Endothelial cell of umbilical vein (primary cell): ENCODE results near the gene CACNA1C. TPM values are rescaled to one million over a fixed set of nuclear protein-coding genes. Genes with fewer than 3 reads are reported as not detected.

ENCODE experiments used
- BruUV-seq: library from RNA; stranded (reverse); fragments of 400-500 nt; replicated peaks from 2 replicates; lab custom pipeline; 2021; lab: Mats Ljungman, UMichigan
- CTCF ChIA-PET: fragments of 300-600, 350-600 bp; sonication (Branson Sonifier 250); formaldehyde crosslinking; loops from one replicate; lab custom pipeline; 2021; ENCODE audit warnings: antibody characterized with exemption, inconsistent platforms; lab: Charles Lee
- POLR2A ChIA-PET: fragments of 300-600, 350-600 bp; sonication (Branson Sonifier 250); formaldehyde crosslinking; loops from one replicate; lab custom pipeline; 2021; ENCODE audit warnings: antibody characterized with exemption, inconsistent platforms; lab: Charles Lee
- DNase-seq: peaks from one replicate; pipeline ENCODE4 v3.0.0-alpha.2; 2011; ENCODE audit warnings: low read depth, low spot score
- FAIRE-seq: peaks from 2 replicates; lab custom pipeline; 2011; peaks lifted over from hg19 to GRCh38; lab: Jason Lieb, UNC
- H2AFZ ChIP-seq: 2 replicates; pipeline ENCODE4 v1.6.0; 2012; ENCODE audit warnings: low read depth, low read length, control low read depth, inconsistent platforms
- H3K27ac ChIP-seq: 2 replicates; pipeline ENCODE4 v1.5.1; 2011; ENCODE audit warnings: low read depth, mild to moderate bottlenecking, control low read depth, low read length, moderate library complexity; ENCODE audit not compliant: insufficient read depth
- H3K27me3 ChIP-seq, 2 experiments: 2 replicates each; pipeline versions ENCODE4 v1.6.0 to v1.6.1; 2011; ENCODE audit warnings: low read length in 2 of 2, mixed read lengths in 1 of 2; ENCODE audit not compliant: control insufficient read depth in 2 of 2, insufficient read depth in 2 of 2
- H3K36me3 ChIP-seq, 2 experiments: 2 replicates in 1 of 2; 3 replicates in 1 of 2; pipeline ENCODE4 v1.5.1; 2011; ENCODE audit warnings: low read length in 2 of 2, mild to moderate bottlenecking in 1 of 2, moderate library complexity in 1 of 2; ENCODE audit not compliant: control insufficient read depth in 2 of 2, insufficient read depth in 2 of 2; ENCODE audit errors: extremely low read depth in 1 of 2
- H3K4me1 ChIP-seq: 3 replicates; pipeline ENCODE4 v1.5.1; 2011; ENCODE audit warnings: mild to moderate bottlenecking, low read length; ENCODE audit not compliant: control insufficient read depth, insufficient read depth; ENCODE audit errors: extremely low read depth
- H3K4me2 ChIP-seq: 2 replicates; pipeline ENCODE4 v1.6.1; 2011; ENCODE audit warnings: low read length, control low read depth, mixed read lengths; ENCODE audit not compliant: insufficient read depth
- H3K4me3 ChIP-seq, 3 experiments: fragments of 200-600 bp in 1 of 3; sonication (generic), shearing (Covaris generic) in 1 of 3; replicated peaks in 1 of 3; 2 replicates each; pipeline ENCODE4 v1.5.1; 2011 to 2016; ENCODE audit warnings: control low read depth in 3 of 3, low read length in 3 of 3, mild to moderate bottlenecking in 2 of 3, inconsistent platforms in 1 of 3, low read depth in 1 of 3, moderate library complexity in 1 of 3; ENCODE audit not compliant: insufficient read depth in 1 of 3
- H3K79me2 ChIP-seq: 2 replicates; pipeline ENCODE4 v1.6.0; 2012; ENCODE audit warnings: low read length, inconsistent platforms; ENCODE audit not compliant: control insufficient read depth, insufficient read depth
- H3K9ac ChIP-seq: replicated peaks from 2 replicates; pipeline ENCODE3; 2011; ENCODE audit warnings: low read length, control low read depth; ENCODE audit not compliant: insufficient read depth; ENCODE audit errors: extremely low read depth
- H3K9me1 ChIP-seq: replicated peaks from 3 replicates; pipeline ENCODE4 v1.6.0; 2011; ENCODE audit warnings: mild to moderate bottlenecking, low read length; ENCODE audit not compliant: control insufficient read depth, insufficient read depth; ENCODE audit errors: extremely low read depth
- H3K9me3 ChIP-seq: replicated peaks from 2 replicates; pipeline ENCODE4 v1.5.1; 2012; ENCODE audit warnings: low read length, inconsistent platforms; ENCODE audit not compliant: control insufficient read depth, insufficient read depth
- H4K20me1 ChIP-seq: replicated peaks from 2 replicates; pipeline ENCODE3; 2011; ENCODE audit warnings: mild to moderate bottlenecking, low read length; ENCODE audit not compliant: control insufficient read depth, insufficient read depth; ENCODE audit errors: extremely low read depth
- CTCF ChIP-seq, 2 donors: IDR thresholded peaks; 1 replicate in 1 of 2; 2 replicates in 1 of 2; pipeline ENCODE4 v1.5.1; 2011; ENCODE audit warnings: low read length in 2 of 2, mild to moderate bottlenecking in 2 of 2, moderate library complexity in 2 of 2, control low read depth in 1 of 2, inconsistent platforms in 1 of 2, low read depth in 1 of 2; ENCODE audit not compliant: insufficient read depth in 1 of 2; ENCODE audit errors: extremely low read depth in 1 of 2
- EZH2 ChIP-seq: IDR thresholded peaks from 2 replicates; pipeline ENCODE4 v1.6.1; 2012; ENCODE audit warnings: borderline replicate concordance, low read depth, mild to moderate bottlenecking, moderate library complexity, low read length, inconsistent platforms; ENCODE audit not compliant: severe bottlenecking
- FOS ChIP-seq: IDR thresholded peaks from 2 replicates; pipeline ENCODE4 v1.6.1; 2011; ENCODE audit warnings: mild to moderate bottlenecking, low read length, moderate library complexity, borderline replicate concordance; ENCODE audit not compliant: insufficient read depth
- GATA2 ChIP-seq: IDR thresholded peaks from 2 replicates; pipeline ENCODE4 v1.7.0; 2011; ENCODE audit warnings: low read depth, mild to moderate bottlenecking, moderate library complexity, mixed read lengths, low read length; ENCODE audit not compliant: insufficient read length, insufficient read depth
- JUN ChIP-seq: IDR thresholded peaks from 2 replicates; pipeline ENCODE4 v1.6.1; 2011; ENCODE audit warnings: borderline replicate concordance, low read depth; ENCODE audit not compliant: insufficient read length, insufficient read depth
- MAX ChIP-seq: IDR thresholded peaks from 2 replicates; pipeline ENCODE4 v1.6.1; 2011; ENCODE audit not compliant: insufficient read depth, insufficient read length
- MYC ChIP-seq: IDR thresholded peaks from one replicate; pipeline ENCODE4 v1.6.1; 2011; ENCODE audit warnings: mild to moderate bottlenecking, low read depth, low read length
- POLR2AphosphoS5 ChIP-seq: IDR thresholded peaks from 2 replicates; pipeline ENCODE4 v1.6.1; 2012; ENCODE audit warnings: low read depth, mild to moderate bottlenecking, control low read depth, low read length, moderate library complexity; ENCODE audit not compliant: insufficient read depth
- dilution Hi-C: fragments of 300-500 bp; cut with MboI; formaldehyde crosslinking; loops from one replicate; pipeline ENCODE4 v1.15.0; 2019; ENCODE audit warnings: low sequenced_read_pairs; ENCODE audit not compliant: extremely low pct_ligation_motif_present
- intact Hi-C: fragments of 100-400 bp; cut with micrococcal nuclease; formaldehyde crosslinking; loops from one replicate; pipeline ENCODE4 v1.10.0; 2022
- polyA plus RNA-seq, 4 experiments: library from polyadenylated mRNA; depleted of rRNA in 3 of 4; stranded (reverse) in 3 of 4; unstranded in 1 of 4; fragments of >200 nt; gene quantifications; 2 replicates each; pipeline versions ENCODE4 v1.2.1 to v1.2.3, GENCODE V29; 2011 to 2012; ENCODE audit warnings: missing spikeins in 1 of 4
- total RNA-seq: library from RNA; stranded (reverse); gene quantifications from 2 replicates; pipeline ENCODE4 v1.2.3, GENCODE V29; 2021

CACNA1C gene
- total and polyA plus RNA-seq, 2 donors (not counting 3 experiments of a cell fraction or from before 2014, with no cell fraction given), result not detected

DNA sequence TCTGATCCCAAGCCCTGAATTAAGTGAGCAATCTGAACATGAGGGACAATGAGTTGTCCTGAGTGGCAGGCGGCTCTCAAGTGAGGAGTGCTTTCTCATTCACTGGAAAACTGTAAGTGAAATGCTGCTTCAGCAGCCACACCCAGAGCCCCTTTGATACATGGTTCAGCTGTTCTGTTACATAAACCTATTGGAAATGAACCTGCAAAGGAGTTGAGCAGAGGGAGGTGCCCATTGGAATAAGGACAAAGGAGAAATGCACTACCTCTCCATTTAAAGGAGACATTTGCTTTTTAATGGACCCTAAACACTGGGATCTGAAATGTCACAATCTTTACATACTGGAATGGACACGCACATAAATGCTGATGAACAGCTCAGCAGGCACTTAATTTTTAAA lies 169.9 kb downstream of the CACNA1C start:
- H3K9me1 ChIP-seq, result no peaks in the 10 kb centered on the region
- no peaks in the 10 kb centered on the region for H3K9me3 ChIP-seq
- BruUV-seq, result no TSS peak
- FAIRE-seq (no peak), DNase-seq (no peak)
- intact Hi-C loops, result no loop called here
- H3K27me3 ChIP-seq, result no peaks in the 10 kb centered on the region
- H3K4me3 ChIP-seq, result no peak overlapping the region
- dilution Hi-C loops, result no loop called here
- POLR2A ChIA-PET, result no interaction called here
- H3K27ac ChIP-seq, result no peak overlapping the region
- CTCF ChIA-PET, result no interaction called here
- TF ChIP-seq EZH2 (no peak), POLR2AphosphoS5 (no peak), MAX (no peak), CTCF (IDR thresholded peaks at IDR 0.05; ENCODE audit: extremely low read depth in 1 of 2, insufficient read depth in 1 of 2, low read depth in 1 of 2, low read length in 2 of 2) (no peak), JUN (no peak), FOS (no peak), GATA2 (no peak), MYC (no peak)
- H3K79me2 ChIP-seq, result no peaks in the 10 kb centered on the region
- no peaks in the 10 kb centered on the region for H3K4me1 ChIP-seq
- no peaks in the 10 kb centered on the region for H4K20me1 ChIP-seq
- no peak overlapping the region for H3K9ac ChIP-seq
- H3K36me3 ChIP-seq, result no peaks in the 10 kb centered on the region
- no peak overlapping the region for H2AFZ ChIP-seq
- H3K4me2 ChIP-seq, result no peak overlapping the region
